CD4-positive, CD25-positive, alpha-beta regulatory T cell (primary cell): Measurements from ENCODE around the gene FGF5. TPM values are rescaled to one million over a fixed set of nuclear protein-coding genes. Genes with fewer than 3 reads are reported as not detected.

Source experiments
- ATAC-seq, 2 donors: fragments of 150-1000 bp; cut with Tn5 transposase; one replicate each; pipeline ENCODE4 v1.10.0; 2021; ENCODE audit warnings: low read depth in 2 of 2, moderate number of reproducible peaks in 2 of 2, moderate library complexity in 1 of 2
- DNase-seq, 3 donors: peaks; one replicate each; pipeline versions ENCODE4 v3.0.0 to v3.0.0-alpha.2; 2012 to 2022; ENCODE audit warnings: mixed read lengths in 1 of 3
- H3K27ac ChIP-seq: one replicate; pipeline ENCODE4 v1.7.0; 2013; ENCODE audit warnings: mild to moderate bottlenecking, low read length; ENCODE audit not compliant: insufficient read depth, poor library complexity, severe bottlenecking
- H3K27me3 ChIP-seq: one replicate; pipeline ENCODE4 v1.7.0; 2013; ENCODE audit warnings: low read length; ENCODE audit not compliant: control insufficient read depth, insufficient read depth
- H3K36me3 ChIP-seq: one replicate; pipeline ENCODE4 v1.7.0; 2013; ENCODE audit warnings: mild to moderate bottlenecking, low read length, moderate library complexity; ENCODE audit not compliant: control insufficient read depth, insufficient read depth
- H3K4me1 ChIP-seq: 2 replicates; pipeline ENCODE4 v1.7.0; 2013; ENCODE audit warnings: mild to moderate bottlenecking, low read length; ENCODE audit not compliant: insufficient read depth, control insufficient read depth, poor library complexity, severe bottlenecking
- H3K4me3 ChIP-seq: one replicate; pipeline ENCODE4 v1.7.0; 2013; ENCODE audit warnings: low read depth, mild to moderate bottlenecking, low read length, moderate library complexity
- H3K9me3 ChIP-seq, 2 experiments: 1 replicate in 1 of 2; 2 replicates in 1 of 2; pipeline ENCODE4 v1.7.0; 2013; ENCODE audit warnings: low read length in 2 of 2, mild to moderate bottlenecking in 1 of 2, moderate library complexity in 1 of 2; ENCODE audit not compliant: control insufficient read depth in 2 of 2
- H3K27ac Mint-ChIP-seq, 3 donors: one replicate each; pipeline ENCODE4 v1.8.0; 2020 to 2022; ENCODE audit warnings: mild to moderate bottlenecking in 3 of 3, mixed read lengths in 3 of 3, moderate library complexity in 2 of 3
- H3K27me3 Mint-ChIP-seq: one replicate; pipeline ENCODE4 v1.8.0; 2022; ENCODE audit warnings: mild to moderate bottlenecking, mixed read lengths
- H3K36me3 Mint-ChIP-seq: one replicate; pipeline ENCODE4 v1.8.0; 2020; ENCODE audit warnings: mixed read lengths
- H3K4me1 Mint-ChIP-seq, 4 donors: one replicate each; pipeline ENCODE4 v1.8.0; 2020 to 2022; ENCODE audit warnings: mixed read lengths in 4 of 4, mild to moderate bottlenecking in 1 of 4
- H3K4me3 Mint-ChIP-seq, 4 donors: one replicate each; pipeline ENCODE4 v1.8.0; 2020 to 2022; ENCODE audit warnings: mild to moderate bottlenecking in 4 of 4, mixed read lengths in 4 of 4, moderate library complexity in 3 of 4
- H3K9me3 Mint-ChIP-seq, 7 donors: one replicate each; pipeline ENCODE4 v1.8.0; 2020 to 2022; ENCODE audit warnings: mixed read lengths in 7 of 7, mild to moderate bottlenecking in 3 of 7, moderate library complexity in 2 of 7
- polyA plus RNA-seq, 4 donors: library from polyadenylated mRNA; unstranded; fragments of 300-500 nt; fragmentation: Illumina TruSeq; gene quantifications; one replicate each; pipeline ENCODE4 v1.2.3, GENCODE V29; 2021
- total RNA-seq: library from RNA; stranded (reverse); gene quantifications from one replicate; pipeline ENCODE4 v1.2.3, GENCODE V29; 2022

Gene FGF5
- total and polyA plus RNA-seq, 5 donors from 2014 or later, result not detected

DNA sequence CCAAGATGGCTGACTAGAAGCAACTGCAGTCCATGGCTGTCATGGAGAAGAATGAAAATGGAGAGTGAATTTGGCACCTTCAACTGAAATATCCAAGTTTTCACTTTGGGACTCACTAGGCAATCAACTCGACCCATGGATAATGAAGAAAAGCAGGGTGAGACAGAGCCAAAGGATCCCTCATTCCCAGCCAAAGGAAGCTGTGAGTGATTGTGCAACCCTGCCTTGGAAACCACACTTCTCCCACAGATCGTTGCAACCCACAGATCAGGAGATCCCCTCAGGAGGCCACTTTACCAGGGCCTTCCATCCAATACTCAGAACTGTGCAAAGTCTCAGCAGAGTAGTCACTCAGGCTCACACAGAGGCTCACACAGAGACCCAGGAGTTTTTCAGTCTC is 73.6 kb downstream of the FGF5 start:
- no peak for DNase-seq

More for the DNA sequence above, 73.6 kb downstream of the FGF5 start:
- H3K36me3 ChIP-seq, result no peaks in the 10 kb centered on the region
- no peak overlapping the region for H3K27ac ChIP-seq
- peaks cover 0 to 20% (median 11%) of the 10 kb centered on the region in 4 donors for H3K4me1 Mint-ChIP-seq
- no peak overlapping the region for H3K4me3 ChIP-seq
- no peak overlapping the region for H3K4me3 Mint-ChIP-seq
- peaks cover 5 to 21% (median 13%) of the 10 kb centered on the region in 7 donors for H3K9me3 Mint-ChIP-seq
- no peaks in the 10 kb centered on the region for H3K9me3 ChIP-seq
- no peak overlapping the region for H3K27ac Mint-ChIP-seq
- ATAC-seq, result no peak
- H3K27me3 ChIP-seq, result peaks cover 13% of the 10 kb centered on the region
- H3K36me3 Mint-ChIP-seq, result no peaks in the 10 kb centered on the region
- H3K4me1 ChIP-seq, result peaks cover 10% of the 10 kb centered on the region
- H3K27me3 Mint-ChIP-seq, result peaks cover 51% of the 10 kb centered on the region

Other genes with a start within 250 kb of the FGF5 start
- gene ANTXR2, start 193.4 kb upstream of the FGF5 start, total RNA-seq, result 117 TPM
- gene ANTXR2, start 193.4 kb upstream of the FGF5 start, polyA plus RNA-seq, result 10 to 100 TPM; 66.4 to 98.4 (median 69.1) TPM
- 31.7 TPM for gene PRDM8, start 69.2 kb upstream of the FGF5 start, total RNA-seq
- gene PRDM8, start 69.2 kb upstream of the FGF5 start, polyA plus RNA-seq, result 1 to 10 TPM; 2.0 to 4.7 (median 3.6) TPM
- not detected for gene CFAP299, start 69.1 kb downstream of the FGF5 start, total RNA-seq
- gene CFAP299, start 69.1 kb downstream of the FGF5 start, polyA plus RNA-seq, result not detected